Head of caudate nucleus (tissue), 42 donors: ENCODE data around the gene CTNNA2.

Experiments
- DNase-seq, 42 donors: peaks; one replicate each; pipeline versions ENCODE4 v3.0.0 to v3.0.0-alpha.2; 2020 to 2021; ENCODE audit warnings: mixed read lengths in 7 of 42
- intact Hi-C: fragments of 100-400 bp; cut with DNase I; formaldehyde crosslinking; loops from one replicate; pipeline ENCODE4 v1.15.0; 2022

The CTNNA2 gene

GRCh38 chr2:79512442-79513401, at the start of gene CTNNA2:
Gene CTNNA2 (plus strand): TSS chr2:79513051.
- peak; percentile 45 to 93 (median 86) for DNase-seq
- intact Hi-C loops: no loop called here

DNA sequence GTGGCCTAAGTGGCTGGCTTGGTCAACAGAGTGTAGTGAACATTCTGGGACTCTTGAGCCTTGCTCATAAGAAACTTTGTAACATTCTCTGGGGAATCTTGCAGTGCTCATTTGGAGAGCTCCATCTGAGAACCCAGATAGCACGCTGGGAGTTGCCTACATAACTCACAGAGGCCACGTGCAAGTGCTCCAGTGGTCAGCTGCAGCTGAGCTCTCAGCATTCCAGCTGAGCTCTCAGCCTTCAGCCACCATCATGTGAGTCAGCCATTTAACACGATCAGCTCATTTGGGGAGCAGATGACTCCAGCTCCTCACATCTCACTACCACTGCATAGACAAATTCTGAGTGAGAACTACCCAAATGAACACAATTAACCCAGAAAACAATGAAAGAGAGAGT, 25.5 kb upstream of the CTNNA2 start:
- no peak for DNase-seq
- intact Hi-C loops: no loop called here

DNA sequence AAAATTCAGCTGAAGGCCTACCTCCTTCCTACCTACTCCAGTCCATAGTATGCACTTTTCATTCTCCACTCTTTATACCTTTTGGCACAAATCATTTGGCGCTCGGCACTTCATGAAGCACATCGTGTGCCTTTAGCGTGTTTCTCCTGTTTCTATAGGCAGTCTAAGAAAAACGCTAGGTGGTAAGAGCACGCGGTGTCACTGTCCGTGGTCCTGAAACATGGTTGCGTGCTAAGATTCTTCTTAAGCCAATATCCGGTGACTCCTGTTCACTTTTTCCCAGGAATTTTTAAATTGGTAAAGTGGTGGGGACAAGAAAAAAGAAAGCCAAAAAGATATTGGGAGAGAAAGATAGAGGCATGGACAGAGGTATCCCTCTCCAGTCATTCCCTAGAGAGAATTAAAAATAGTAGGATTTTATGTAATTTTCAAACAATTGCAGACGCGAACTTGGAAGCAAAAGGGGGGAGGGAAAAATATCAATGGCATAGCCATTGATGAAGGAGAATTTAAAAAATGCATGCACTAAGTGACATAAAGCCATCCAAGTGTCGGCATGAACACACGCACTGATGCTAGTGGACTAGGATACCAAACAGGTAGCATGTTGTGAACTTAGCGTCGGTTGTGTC, 1.4 kb upstream of the CTNNA2 start:
- DNase-seq: peak in 29 of 42 donors; percentile 9 to 82 (median 34)
- intact Hi-C loops: no loop called here

DNA sequence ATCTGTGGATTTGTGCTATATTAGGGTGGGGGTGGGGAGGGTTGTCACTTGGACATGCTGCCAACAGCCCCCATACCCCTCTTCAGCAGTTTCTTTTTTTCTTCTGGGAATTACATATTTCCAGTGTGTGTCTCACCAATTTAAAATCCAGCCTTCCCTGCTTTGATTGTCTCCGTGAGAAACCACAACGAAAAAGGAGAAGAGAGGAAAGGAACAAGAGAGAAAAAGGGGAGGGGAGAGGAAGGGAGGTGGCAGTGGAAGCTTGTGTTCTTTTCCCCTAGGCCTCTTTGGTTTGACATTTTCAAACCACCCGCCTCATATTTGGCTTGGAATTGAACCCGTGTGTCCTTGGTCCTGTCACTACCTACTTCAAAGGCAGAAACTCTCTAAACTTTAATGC, 860 bp downstream of the CTNNA2 start:
- DNase-seq: peak in 1 of 42 donors; percentile 3
- intact Hi-C loops: no loop called here

DNA sequence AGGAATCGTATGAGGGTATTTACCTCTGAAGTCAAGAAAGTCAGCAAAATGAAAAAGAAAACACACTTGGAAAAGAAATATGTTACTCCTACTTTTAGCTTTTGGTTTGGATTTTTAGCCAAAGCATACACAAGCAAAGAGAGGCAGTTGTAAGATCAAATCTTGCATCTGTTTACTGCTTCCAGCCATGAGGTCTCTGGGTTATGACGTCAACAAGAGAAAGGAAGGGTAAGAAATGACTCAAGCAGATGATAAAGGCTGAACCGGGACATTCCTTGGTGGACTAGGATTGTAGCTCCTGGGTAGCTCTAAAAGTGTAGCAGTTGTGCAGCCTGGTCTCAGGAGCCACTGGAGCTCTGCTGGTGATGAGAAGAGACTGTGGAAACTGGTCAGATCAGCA, 16.8 kb downstream of the CTNNA2 start:
- intact Hi-C loops: loop anchor here (10.0 kb wide), 1 partner anchor 305 kb away; no protein-coding TSS in a partner anchor
- no peak for DNase-seq

DNA sequence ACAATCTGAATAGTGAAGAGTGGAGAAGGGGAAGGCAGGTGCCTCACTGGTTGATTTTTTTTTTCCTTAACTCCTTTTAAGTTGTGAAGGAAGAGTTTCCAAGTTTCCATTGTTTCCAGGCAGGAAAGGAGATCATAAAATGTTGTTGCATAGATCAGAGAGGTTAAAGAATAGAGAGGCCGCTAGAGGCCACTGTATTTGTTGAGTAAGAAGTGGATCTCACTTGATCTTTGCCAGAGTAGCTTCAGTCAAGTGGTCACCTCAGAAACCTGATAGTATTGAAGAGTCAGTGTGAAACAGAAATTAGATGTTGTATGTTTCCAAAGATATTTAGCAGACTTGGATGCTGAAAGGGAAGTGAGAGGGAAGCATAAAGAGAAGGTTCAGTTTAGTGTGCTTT, 17.6 kb downstream of the CTNNA2 start:
- DNase-seq: peak in 1 of 42 donors; percentile 38
- intact Hi-C loops: no loop called here

- intact Hi-C loops: no loop called here
- DNase-seq: no peak
Measured at GRCh38 chr2:79547568-79547967, 34.7 kb downstream of the CTNNA2 start.

DNA sequence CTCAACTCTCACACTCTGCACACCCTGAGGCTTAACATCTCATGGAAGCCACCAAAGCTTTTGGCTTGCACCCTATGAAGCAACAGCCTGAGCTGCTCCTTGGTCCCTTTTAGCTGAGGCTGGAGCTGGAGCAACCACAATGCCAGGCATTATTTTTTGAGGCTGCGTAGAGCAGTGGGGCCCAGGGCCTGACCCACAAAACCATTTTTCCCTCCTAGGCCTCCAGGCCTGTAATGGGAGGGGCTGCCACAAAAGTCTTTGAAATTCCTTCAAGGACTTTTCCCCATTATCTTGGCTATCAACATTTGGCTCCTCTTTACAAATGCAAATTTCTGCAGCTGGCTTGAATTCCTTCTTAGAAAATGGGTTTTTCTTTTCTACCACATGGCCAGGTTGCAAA, 39.8 kb downstream of the CTNNA2 start:
- intact Hi-C loops: no loop called here
- DNase-seq: no peak

DNA sequence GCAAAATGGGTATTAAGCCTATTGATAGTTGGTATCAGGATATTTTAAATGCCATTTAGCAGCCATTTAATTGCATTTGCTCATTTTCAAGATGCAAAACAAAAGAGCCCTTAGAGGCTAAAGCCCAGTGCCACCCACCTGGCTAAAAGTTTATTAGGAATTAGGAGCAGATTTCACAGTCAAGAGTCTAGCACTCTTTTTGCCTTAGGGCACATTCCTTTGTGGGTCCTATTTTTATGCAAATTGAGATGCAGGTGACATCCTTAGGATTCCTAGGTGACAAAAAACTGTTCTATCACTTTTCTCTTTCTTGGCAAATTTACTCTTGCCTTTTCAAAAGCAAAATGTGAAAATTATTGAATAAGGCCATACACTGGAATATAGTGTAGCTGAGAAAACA, 42.0 kb downstream of the CTNNA2 start:
- intact Hi-C loops: no loop called here
- no peak for DNase-seq

- intact Hi-C loops: no loop called here
- DNase-seq: no peak
Measured at GRCh38 chr2:79564065-79564464, 51.2 kb downstream of the CTNNA2 start.

GRCh38 chr2:79569048-79569447, 56.2 kb downstream of the CTNNA2 start:
- intact Hi-C loops: no loop called here
- DNase-seq: no peak

DNA sequence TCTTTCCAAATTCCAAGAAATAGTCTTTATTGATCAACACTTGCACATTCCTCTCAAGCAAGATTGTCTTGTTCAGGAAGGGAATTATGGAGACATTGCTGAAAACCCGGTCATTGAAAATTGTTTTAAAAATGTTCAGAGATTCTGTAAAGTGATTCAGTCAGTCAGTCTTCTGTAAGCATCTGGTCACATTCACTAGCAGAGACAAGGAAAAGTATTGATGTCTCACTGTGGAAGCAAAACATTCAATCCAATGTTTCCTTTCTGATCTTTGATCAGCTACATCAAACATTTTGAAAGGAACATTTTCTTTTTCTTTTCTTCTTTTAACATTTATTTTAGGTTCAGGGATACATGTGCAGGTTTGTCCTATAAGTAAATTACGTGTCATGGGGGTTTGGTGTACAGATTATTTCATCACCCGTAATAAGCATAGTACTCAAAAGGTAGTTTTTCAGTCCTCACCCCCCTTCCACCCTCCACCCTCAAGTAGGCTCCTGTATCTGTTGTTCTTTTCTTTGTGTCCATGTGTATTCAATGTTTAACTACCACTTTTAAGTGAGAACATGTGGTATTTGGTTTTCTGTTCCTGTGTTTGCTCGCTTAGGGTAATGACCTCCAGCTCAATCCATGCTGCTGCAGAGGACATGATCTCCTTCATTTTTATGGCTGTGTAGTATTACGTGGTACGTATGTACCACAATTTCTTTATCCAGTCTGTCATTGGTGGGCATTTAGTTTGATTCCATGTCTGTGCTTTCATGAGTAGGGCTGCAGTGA, 61.2 kb downstream of the CTNNA2 start:
- intact Hi-C loops: no loop called here
- no peak for DNase-seq

GRCh38 chr2:79576451-79576850, 63.6 kb downstream of the CTNNA2 start:
- intact Hi-C loops: no loop called here
- DNase-seq: no peak

GRCh38 chr2:79578952-79579351, 66.1 kb downstream of the CTNNA2 start:
- intact Hi-C loops: no loop called here
- DNase-seq: no peak

GRCh38 chr2:79580175-79580574, 67.3 kb downstream of the CTNNA2 start:
- DNase-seq: no peak
- intact Hi-C loops: no loop called here

DNA sequence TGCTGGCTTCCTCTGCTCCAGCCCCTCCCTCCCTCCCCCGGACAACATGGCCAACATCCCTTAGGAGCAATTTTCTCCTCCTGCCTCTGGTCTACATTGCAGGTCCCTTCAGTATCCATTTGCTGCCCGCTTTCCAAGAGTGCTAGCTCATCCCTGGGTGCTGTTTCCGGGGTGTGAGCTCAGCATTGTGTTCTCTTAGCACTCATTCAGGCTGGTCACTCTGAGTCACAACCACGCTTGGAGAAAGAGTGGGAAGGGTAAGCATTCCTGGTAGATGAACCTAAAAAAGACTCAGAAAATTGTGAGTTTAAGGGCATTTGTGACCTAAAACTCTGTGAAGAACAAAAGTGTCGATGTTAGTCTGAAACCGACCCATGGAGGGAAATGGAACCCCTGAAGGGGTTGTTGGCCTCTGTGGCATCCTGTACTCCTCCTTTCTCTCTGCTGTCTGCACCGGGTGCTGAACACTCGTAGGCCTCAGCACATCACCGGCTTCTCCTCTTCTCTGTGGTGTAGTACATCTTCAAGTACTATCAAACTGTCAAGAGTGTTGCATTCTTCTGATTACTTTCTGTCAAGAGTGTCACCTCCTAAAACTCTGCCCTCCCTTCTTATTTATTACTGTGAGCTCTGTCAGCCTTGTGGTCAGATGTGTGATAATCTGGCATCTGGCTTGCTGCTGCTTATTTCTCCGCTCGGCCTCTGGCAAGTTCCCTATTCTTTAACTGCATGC, 73.0 kb downstream of the CTNNA2 start:
- intact Hi-C loops: no loop called here
- peak in 5 of 42 donors; percentile 4 to 56 (median 11) for DNase-seq

GRCh38 chr2:79591281-79591680, 78.4 kb downstream of the CTNNA2 start:
- no peak for DNase-seq
- intact Hi-C loops: no loop called here

DNA sequence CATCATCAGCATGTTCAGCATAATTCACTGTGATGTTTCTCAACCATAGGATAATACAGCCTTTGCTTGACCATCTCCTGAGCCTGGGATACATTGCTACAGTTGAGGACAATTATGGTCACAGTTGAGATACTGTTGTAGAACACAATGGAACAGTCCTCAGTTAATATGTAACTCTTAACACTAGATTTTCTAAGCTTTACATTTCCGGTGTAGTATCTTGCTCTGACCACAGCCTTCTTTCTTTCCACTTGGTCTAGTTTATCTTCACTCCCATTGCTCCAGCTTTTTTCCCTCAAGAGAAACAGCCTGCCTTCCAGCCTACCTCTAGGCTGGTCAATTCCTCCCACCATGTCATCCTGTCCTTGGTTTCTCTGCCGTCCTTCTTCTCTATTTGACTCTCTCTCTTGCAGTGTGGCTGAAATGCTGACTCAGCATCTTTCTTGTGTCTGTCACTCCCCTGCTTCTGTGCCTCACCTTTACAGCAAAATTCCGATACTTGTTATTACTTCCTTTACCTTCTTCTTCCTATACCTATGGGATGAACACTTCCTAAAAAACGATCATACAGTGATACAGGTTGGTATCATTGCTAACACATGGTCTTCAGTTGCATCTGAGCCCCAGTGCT, 80.5 kb downstream of the CTNNA2 start:
- DNase-seq: no peak
- intact Hi-C loops: no loop called here

GRCh38 chr2:79596403-79596802, 83.6 kb downstream of the CTNNA2 start:
- DNase-seq: no peak
- intact Hi-C loops: no loop called here
